ENCODE measurements around the gene TNFRSF4.

TNFRSF4 gene

DNA sequence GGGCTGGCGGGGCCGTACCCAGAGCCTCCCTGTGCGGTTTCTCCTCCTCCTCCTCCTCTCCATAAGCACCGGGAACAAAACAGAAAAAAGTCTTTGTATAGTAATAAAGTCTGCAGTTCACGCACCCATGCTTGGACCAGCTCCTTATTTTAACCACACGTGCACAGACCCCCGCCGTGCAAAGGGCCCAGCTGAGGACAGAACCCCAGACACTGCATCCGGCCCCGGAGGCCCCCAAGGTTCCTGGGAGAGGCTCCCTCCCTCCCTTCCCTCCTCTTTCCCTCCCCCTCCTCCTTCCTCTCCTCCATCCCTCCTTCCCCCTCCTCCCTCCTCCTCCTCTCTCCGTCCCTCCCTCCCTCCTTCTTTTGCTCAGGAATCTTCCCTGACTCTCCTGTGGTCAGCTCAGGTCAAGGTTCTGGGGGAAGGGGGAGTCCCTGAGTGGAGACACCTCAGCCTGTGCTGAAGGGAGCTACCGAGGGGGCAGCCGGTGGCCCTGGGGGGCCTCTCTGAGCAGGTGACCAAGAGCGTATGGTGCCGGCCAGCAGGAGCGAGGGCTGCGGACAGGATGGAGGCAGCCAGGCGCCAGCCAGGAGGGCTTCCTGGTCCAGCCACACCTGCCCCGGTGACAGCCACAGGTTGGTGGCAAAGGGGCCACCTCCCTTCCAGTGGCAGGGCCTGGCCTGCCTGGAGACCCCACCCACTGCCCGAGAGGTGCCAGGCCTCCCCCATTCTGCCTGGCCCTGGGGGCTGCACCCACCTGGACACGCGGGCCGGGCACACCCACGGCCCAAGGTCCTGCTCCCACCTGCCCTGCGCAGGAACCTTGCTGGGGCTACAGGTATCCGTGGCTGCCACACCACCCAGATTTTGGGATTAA, 43.5 kb downstream of the TNFRSF4 start:
- no peak overlapping the region for H3K4me3 ChIP-seq (replicated peaks; ENCODE audit: low read depth, low read length)
- TF ChIP-seq, protein P1, sequence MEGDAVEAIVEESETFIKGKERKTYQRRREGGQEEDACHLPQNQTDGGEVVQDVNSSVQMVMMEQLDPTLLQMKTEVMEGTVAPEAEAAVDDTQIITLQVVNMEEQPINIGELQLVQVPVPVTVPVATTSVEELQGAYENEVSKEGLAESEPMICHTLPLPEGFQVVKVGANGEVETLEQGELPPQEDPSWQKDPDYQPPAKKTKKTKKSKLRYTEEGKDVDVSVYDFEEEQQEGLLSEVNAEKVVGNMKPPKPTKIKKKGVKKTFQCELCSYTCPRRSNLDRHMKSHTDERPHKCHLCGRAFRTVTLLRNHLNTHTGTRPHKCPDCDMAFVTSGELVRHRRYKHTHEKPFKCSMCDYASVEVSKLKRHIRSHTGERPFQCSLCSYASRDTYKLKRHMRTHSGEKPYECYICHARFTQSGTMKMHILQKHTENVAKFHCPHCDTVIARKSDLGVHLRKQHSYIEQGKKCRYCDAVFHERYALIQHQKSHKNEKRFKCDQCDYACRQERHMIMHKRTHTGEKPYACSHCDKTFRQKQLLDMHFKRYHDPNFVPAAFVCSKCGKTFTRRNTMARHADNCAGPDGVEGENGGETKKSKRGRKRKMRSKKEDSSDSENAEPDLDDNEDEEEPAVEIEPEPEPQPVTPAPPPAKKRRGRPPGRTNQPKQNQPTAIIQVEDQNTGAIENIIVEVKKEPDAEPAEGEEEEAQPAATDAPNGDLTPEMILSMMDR (IDR thresholded peaks at IDR 0.05; ENCODE audit: low read depth, low read length, missing control alignments): no peak
- no peak for DNase-seq (ENCODE audit: extremely low read depth, low read depth)

DNA sequence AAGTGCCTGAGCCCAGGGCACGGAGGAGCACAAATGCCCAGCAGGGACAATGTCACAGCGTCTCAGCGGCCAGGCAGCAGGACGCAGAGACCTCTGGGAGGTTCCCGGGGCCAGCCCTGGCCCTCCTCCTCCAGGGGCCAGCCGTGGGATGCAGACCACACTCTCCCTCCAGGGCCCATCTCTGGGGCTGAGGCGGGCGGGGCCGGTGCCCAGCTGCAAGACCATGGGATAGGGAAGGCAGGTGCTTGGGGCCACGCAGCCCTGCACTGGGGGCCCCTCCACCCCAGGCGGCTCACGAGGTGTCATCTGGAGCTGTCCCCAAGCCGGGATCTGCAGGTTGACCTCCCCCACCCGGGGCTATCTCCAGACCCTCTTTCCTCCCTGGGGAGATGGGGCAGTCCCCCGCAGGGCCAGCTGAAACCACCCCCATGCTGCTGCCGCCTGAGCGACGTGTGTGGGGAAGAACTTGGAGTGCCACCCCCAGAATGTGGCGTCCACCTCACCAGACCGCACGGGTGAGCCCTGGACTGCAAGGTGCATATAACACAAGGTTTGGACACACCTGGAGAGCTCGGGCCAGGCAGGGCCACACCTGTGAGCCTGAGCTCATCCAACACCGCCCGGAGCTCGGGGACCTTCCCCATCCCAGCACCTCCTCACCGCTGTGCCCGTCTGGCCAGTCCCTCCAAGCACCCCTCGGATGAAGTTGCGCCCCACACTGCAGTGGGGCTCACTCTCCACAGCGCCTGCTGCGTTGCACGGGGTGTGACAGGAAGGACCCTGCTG, 44.3 kb downstream of the TNFRSF4 start:
- TF ChIP-seq, protein P1 (IDR thresholded peaks at IDR 0.05; ENCODE audit: low read depth, low read length, missing control alignments): no peak

DNA sequence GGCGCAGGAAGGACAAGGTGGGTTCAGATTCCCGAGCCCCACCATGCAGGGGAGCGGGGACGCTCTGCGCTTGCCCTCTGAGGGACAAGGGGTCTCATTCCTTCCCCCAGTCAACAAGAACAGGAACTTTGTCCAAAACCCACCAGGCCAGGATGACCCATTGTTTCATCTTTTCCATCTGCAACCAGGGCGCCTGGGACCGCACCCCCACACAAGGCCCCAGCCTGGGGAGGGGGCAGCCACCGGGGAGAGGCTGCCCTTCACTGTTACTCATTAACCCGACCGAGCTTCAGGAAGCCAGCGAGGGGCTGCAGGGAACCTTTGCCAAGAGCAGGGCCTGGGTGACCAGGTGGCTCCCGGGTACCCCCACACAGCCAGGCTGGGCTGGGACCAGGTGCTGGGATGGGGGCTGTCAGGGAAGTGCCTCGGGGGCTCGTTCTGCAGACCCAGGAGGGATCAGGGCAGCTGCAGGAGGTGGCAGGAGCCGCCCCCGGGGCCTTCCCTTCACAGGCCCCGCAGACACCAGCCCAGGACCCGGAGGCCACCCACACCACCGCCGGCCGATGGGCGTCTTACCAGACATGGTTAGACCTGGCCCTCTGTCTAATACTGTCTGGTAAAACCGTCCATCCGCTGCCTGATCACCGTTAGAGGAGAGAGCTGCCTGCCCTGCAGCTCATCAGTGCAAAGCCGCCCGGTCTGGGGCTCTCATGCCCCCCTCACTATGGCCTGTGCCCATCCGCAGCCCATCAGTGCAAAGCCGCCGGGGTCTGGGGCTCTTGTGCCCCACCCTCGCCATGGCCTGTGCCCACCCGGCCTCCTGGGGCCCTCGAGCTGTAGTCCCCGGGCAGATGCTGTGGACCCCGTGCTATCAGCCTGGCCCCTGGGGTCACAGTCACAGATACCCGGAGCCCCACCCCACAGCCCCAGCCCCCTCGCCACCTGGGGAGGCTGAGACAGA, 45.2 kb downstream of the TNFRSF4 start:
- no peak overlapping the region for H3K4me3 ChIP-seq (replicated peaks; ENCODE audit: low read depth, low read length)
- TF ChIP-seq, protein P1 (IDR thresholded peaks at IDR 0.05; ENCODE audit: low read depth, low read length, missing control alignments): no peak
- DNase-seq (ENCODE audit: extremely low read depth, low read depth): no peak

More for the DNA sequence above, 44.3 kb downstream of the TNFRSF4 start:
- DNase-seq (ENCODE audit: extremely low read depth, low read depth): no peak
- no peak overlapping the region for H3K4me3 ChIP-seq (replicated peaks; ENCODE audit: low read depth, low read length)

DNA sequence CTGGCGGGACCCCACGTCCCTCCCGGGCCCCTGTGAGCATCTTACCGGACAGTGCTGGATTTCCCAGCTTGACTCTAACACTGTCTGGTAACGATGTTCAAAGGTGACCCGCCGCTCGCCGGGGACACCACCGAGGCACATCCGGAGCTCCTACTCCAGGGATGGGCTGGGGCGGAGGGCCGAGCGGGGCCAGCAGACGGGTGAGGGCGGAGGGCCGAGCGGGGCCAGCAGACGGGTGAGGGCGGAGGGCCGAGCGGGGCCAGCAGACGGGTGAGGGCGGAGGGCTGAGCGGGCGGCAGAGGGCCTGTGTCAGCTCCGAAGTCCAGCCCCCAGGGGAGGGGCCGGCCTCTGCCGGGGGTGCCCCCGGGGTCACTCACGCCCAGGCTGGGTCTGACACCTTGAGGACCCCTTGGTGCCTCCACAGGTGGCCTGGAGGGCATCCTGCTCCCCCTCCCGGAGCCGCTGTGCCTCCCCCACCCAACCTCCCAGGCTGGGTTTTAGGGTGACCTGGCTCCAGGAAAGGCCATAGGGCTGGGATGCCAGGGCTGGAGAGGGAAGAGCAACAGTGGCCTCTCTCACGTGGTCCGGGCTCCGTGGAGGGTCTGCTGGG, 46.0 kb downstream of the TNFRSF4 start:
- no peak for DNase-seq (ENCODE audit: extremely low read depth, low read depth)

DNA sequence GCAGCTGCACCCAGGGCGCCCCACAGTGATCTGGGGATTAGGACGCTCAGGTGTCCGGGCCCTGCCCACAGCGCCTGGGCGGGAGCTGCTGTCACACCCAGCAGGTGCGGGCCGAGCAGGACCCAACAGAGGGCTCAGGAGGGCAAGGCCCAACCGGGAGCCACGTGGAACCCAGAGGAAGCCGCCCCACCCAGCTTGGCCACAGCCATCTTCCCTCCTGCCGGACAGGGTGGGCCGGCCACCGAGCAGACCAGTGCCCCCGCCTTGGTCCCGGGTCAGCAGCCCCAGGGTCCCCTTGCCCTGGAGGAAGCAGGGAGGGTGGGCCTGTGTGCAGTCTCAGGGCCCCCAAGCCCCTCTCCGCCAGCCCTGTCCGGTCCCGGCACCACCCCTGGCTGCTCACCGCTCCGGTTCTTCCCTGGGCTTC, 46.5 kb downstream of the TNFRSF4 start:
- TF ChIP-seq, protein P1 (IDR thresholded peaks at IDR 0.05; ENCODE audit: low read depth, low read length, missing control alignments): no peak
- no peak overlapping the region for H3K4me3 ChIP-seq (replicated peaks; ENCODE audit: low read depth, low read length)
- DNase-seq (ENCODE audit: extremely low read depth, low read depth): no peak

More for the DNA sequence above, 46.0 kb downstream of the TNFRSF4 start:
- TF ChIP-seq, protein P1 (IDR thresholded peaks at IDR 0.05; ENCODE audit: low read depth, low read length, missing control alignments): no peak
- H3K4me3 ChIP-seq (replicated peaks; ENCODE audit: low read depth, low read length): no peak overlapping the region

All from HFF-Myc (cell line).